GM18511 (cell line): ENCODE data around the gene ETS1.

Experiments
- ATAC-seq: cut with Tn5 transposase; IDR thresholded peaks from one replicate; pipeline ENCODE4 v1.9.1; 2021; ENCODE audit warnings: mild to moderate bottlenecking, moderate library complexity; ENCODE audit not compliant: unreplicated experiment

Gene ETS1

GRCh38 chr11:128587415-128587814, at the start of gene ETS1:
Gene ETS1 (minus strand): TSS chr11:128587558. CDS start chr11:128573130, 14,428 bp downstream.
- ATAC-seq = no peak

- no peak for ATAC-seq
These were observed 47.0 kb upstream of the ETS1 start for GRCh38 chr11:128634395-128634794.

- no peak for ATAC-seq
These were observed 46.1 kb upstream of the ETS1 start for GRCh38 chr11:128633384-128633965.

- no peak for ATAC-seq
These were observed 44.9 kb upstream of the ETS1 start for GRCh38 chr11:128632141-128632791.

GRCh38 chr11:128630367-128631230, 43.2 kb upstream of the ETS1 start:
- peak; percentile 61 for ATAC-seq

GRCh38 chr11:128629516-128630106, 42.3 kb upstream of the ETS1 start:
- ATAC-seq = no peak

- ATAC-seq = peak; percentile 37
These were observed 41.3 kb upstream of the ETS1 start for GRCh38 chr11:128628686-128629085.

GRCh38 chr11:128628325-128628673, 40.9 kb upstream of the ETS1 start:
- peak; percentile 30 for ATAC-seq

- peak; percentile 47 for ATAC-seq
These were observed 40.4 kb upstream of the ETS1 start for GRCh38 chr11:128627666-128628324.

GRCh38 chr11:128626913-128627665, 39.7 kb upstream of the ETS1 start:
- ATAC-seq = no peak

- no peak for ATAC-seq
These were observed 38.4 kb upstream of the ETS1 start for GRCh38 chr11:128625746-128626145.

GRCh38 chr11:128625326-128625725, 38.0 kb upstream of the ETS1 start:
- ATAC-seq = no peak

GRCh38 chr11:128624269-128625175, 37.2 kb upstream of the ETS1 start:
- ATAC-seq = peak; percentile 56

- no peak for ATAC-seq
These were observed 35.7 kb upstream of the ETS1 start for GRCh38 chr11:128623091-128623490.

GRCh38 chr11:128621601-128622501, 34.5 kb upstream of the ETS1 start:
- no peak for ATAC-seq

GRCh38 chr11:128620309-128621100, 33.1 kb upstream of the ETS1 start:
- ATAC-seq = no peak

- no peak for ATAC-seq
These were observed 32.4 kb upstream of the ETS1 start for GRCh38 chr11:128619540-128620308.
